Endometrial microvascular endothelial cells (primary cell): ENCODE measurements around the gene ZFP36L2. TPM values are rescaled to one million over a fixed set of nuclear protein-coding genes. Genes with fewer than 3 reads are reported as not detected.
"Not testable (repeated sequence)": the region's sequence is repeated elsewhere in the genome, so short reads cannot be mapped to it uniquely, and the experiment has no call there.

Experiments used
- in situ Hi-C: cut with HindIII; loops from 2 replicates; pipeline ENCODE4 v1.10.0; 2017; ENCODE audit warnings: low sequenced_read_pairs, low pct_unique_long_range_greater_than_20kb; ENCODE audit errors: inconsistent ontology term
- total RNA-seq: library from RNA; depleted of rRNA; stranded (reverse); fragments of >200 nt; gene quantifications from one replicate; pipeline ENCODE4 v1.2.3, GENCODE V29; 2015; ENCODE audit errors: inconsistent ontology term

The ZFP36L2 gene
- total RNA-seq, 1 donor from 2014 or later, result 5.9 TPM

DNA sequence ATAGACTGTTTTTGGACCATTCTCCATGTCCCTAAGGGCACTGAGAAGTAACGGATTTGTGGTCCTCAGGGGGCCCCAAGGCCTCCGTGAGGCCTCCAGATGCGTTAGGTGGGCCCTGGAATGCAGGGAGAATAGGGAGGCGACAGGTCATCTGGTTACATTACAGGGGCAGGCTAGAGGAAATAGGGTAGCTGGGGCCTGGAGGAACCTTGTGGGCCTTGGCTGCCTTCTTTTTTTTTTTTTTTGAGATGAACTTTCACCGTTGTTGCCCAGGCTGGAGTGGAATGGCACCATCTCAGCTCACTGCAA lies 28.9 kb downstream of the ZFP36L2 start:
- in situ Hi-C loops, result no loop called here

DNA sequence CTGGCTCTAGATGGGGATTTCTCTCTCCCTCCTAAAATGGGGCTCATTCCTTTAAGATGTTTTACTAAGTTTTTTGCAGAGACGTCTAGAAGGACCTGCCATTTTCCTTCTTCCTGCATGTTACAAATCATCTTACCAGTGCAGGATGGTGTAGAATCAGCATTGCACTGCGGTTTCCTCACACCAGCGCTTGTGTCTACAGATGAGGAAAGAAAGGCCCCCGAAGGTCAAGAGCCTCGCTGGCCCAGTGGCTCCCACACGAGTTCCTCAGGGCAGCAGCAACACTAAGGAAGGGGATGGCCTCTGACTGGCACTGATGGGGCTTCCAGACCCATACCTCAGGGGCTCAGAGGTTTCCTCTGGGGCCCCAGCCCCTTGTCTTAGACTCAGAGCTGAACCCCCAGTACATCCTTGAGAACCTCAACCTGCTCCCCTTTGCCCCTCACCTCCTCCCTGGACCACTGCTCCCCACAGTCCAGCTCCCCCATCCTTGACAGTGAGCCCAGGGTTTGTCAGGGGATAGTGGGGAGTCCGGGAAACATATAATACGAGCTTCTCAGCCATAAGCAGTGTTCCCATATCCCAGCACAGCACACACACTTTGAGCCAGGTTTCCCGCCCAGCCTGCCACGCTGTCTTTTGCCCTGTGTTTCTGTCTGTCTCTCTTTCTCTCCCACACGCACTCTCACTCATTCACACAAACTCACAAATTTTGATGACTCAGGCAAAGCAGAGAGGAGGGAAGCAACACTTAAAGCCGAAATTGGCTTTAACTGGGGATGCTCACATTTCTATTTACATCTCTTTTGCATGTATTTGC lies 29.4 kb downstream of the ZFP36L2 start:
- in situ Hi-C loops, result no loop called here

DNA sequence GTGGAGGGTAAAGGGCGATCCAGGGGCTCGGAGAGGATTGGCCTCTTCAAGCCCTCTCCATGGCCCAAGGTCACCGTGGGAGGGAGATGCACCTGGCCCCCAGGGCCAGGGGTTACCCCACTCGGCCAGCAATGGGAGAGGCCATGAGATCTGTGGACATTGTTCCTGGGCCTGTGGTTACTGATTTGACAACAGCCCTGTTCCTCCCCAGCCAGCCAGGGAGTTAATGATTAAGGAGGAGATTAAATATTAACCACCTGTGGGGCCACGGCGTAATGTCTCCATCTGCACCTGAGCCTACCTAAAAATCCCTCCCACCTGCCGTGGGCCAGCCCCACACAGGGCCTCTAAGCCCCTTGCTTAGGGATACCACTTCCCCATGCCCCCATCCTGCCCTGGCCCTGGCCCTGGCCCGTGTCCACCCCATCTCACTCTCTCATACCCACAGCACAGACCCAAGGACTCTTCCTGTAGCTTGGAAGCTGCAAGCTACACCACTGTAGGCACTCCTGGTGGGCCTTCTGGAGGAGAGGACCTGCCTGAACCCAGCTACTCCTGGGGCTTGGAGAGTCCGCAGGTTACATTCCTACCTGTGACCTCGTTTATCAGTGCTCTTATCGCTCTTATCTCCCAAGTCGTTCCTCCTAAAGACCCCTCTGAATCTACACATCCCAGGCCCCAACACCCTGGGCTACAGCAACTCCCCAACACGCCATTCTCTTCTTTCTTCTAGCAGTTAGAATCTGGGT lies 32.1 kb downstream of the ZFP36L2 start:
- in situ Hi-C loops, result no loop called here

DNA sequence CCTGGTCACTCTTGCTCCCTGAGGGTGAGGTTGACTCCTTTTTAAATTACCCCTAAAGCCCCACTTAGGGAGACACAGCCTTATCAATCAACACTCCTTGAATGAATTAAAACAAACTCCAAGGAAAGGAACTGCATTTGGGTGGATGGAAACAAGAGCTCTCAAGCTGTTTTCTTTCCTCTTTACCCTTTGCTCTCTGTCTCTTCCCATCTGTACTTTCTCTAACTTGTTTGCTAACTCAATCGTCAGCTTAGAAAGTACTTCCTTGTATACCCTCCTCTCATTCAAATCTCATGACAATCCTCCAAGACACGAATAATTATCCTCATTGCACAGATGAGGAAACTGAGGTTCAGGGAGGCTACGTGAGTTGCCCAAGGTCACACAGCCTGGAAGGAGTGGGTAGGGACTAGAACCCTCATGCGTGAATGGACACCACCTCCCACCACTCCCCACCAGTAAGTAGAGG lies 32.7 kb downstream of the ZFP36L2 start:
- in situ Hi-C loops, result no loop called here

DNA sequence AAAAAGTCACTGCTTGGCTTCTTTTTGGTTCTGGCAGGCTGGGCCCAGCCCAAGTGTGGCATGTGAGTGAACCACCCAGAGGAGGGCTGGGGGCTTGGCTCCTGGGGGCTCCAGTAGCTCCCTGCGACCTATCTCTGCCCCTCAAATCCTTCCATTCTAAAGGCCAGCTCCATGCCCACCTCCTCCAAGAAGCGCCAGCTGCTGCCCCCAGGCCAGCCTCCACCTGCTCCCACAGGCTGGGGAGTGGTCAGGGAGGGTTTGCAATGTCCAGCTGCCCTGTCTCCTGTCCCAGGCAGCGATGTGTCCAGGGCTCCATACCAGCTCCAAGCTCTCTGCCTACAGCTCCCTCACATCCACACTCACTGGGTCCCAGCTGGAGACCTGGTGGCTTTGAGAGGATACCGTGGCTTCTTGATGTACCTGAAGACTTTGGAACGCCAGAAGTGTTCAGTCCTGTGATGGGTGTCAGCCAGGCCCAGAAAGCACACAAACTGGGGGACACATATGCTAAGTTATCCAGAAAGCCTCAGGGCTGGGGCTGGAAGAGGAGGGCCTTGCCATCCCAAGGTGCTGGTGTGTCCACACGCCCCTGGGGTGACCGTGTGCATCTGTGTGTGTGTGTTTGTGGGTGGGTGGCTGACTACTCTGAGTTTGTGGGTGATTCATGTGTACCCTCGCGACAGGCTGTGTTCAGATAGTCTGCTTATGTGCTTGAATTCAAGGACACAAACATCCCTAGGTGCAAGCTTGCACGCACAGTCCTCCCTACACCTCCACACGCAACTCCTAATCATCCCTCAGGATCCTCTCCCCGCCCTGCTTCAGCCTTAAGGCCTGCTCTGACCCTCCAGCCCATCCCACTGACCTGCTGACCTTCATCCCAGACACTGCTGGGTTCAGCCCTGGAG lies 33.4 kb downstream of the ZFP36L2 start:
- in situ Hi-C loops, result no loop called here

DNA sequence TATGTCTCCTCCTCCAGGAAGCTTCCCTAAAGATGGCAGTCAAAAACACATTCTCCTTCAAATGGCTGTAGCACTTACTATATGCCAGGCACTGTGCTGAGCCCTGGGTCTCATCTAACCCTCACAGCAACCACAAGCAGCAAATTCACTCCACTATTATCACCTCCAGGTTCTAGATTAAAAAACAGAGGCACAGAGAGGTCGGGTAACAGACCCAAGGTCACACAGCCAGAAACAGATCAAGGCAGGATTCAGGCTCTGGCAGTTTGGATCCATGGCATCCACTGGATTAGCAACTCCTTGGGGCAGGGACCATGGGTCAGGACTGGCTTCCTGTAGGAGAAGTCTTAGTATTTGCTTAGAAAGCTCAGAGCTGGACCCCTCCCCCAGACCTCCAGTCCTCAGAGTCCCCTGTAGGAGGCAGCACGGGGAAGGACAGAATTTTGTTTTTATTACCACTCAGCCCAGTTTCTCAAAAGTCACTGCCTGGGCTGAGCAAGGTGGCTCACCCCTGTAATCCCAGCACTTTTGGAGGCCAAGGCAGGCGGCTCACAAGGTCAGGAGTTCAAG lies 34.4 kb downstream of the ZFP36L2 start:
- in situ Hi-C loops, result no loop called here

DNA sequence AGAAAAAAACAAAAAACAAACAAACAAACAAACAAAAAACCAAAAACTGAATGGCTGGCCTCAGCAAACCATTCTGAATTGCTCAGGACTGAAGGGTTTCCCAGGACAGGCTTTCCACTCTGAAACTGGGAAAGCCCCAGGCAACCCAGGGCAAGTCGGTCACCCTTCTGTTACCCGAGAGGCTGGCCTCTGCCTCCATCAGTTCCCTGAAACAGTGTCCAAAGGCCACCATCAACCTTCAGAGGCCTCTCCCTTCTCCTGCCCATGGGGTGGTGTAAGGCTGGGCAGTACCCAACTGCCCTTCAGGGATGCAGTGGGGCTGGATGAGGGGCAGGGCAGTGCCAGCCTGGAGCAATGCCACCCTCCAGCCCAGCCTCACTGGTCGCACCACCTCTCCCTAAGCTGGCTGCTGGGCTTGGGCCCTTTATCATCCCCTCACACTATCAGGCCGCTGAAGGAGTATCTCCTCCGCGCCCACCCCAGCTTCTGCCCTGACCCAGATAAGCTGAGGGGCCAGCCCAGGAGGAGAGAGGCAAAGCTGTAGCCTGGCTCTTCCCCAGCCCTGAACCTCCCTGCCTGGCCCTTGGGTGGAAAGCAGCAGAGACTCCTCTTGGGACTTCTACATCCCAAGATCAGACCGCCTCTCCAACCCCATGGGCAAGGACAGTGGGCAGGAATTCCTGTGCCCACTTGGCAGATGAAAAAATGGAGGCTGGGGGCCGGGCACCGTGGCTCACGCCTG lies 35.9 kb downstream of the ZFP36L2 start:
- in situ Hi-C loops, result no loop called here

GRCh38 chr2:43189861-43190260 lies 36.5 kb downstream of the ZFP36L2 start:
- in situ Hi-C loops, result not testable (repeated sequence)

- in situ Hi-C loops, result no loop called here
Measured at GRCh38 chr2:43188561-43189386, 37.6 kb downstream of the ZFP36L2 start.

DNA sequence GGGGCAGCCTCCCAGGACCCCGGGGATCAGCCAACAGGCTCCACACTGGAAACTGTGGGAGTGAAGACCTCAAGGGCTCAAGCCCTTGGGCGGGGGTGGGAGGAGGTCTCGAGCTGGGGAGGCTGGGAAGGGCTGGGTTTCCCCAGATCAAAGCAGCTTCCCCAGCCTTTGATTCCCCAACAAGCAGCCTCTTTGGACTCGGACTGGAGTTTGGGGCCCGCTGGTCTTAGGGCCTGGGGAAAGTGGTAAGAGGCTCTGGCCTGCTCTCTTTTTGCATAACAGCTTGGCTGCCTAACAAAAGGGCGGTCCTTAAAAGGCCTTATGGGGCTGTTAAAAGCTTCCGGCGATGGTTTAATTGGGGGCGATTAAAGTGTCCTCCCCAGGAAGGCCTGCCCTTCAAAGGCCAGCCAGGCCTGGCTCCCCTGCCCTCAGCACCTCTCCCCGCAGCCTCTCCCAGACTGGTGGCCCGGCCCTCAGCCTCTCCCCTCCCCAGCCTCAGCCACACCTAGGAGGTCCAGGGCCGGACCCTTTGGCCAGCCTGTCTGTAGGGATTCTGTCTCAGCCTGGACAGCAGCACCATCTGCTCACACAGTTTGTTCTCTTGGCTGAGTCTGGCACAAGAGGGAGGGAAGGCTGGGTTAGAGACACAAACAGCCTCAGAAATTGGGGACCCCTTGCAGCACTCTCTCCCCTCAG lies 39.6 kb downstream of the ZFP36L2 start:
- in situ Hi-C loops, result no loop called here

- in situ Hi-C loops, result no loop called here
Measured at GRCh38 chr2:43186321-43186678, 40.1 kb downstream of the ZFP36L2 start.

- in situ Hi-C loops, result no loop called here
Measured at GRCh38 chr2:43185146-43185545, 41.3 kb downstream of the ZFP36L2 start.

DNA sequence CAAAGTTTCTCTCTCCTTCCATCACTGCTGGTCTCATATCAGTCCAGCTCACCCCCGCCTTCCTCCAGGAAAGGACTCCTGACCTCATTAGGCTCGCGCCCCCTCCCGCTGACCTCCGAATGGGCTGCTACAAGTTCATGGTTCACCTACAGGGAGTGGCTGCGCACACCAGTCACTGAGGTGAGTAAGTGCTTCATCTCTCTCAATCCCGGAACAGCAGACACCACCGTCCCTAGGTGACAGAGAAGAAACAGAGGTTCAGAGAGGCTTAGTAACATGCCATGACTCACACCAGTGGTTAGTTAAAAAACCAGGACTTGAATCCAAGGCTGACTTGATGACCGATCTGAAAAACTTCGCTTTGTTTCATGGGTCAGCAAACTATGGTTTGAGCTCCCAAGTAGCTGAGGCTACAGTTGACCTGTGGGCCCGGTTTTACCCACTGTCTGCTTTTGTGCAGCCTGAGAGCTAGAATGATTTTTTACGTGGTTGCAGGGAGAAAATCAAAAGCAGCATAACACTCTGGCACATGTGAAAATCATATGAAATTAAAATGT lies 42.0 kb downstream of the ZFP36L2 start:
- in situ Hi-C loops, result no loop called here

DNA sequence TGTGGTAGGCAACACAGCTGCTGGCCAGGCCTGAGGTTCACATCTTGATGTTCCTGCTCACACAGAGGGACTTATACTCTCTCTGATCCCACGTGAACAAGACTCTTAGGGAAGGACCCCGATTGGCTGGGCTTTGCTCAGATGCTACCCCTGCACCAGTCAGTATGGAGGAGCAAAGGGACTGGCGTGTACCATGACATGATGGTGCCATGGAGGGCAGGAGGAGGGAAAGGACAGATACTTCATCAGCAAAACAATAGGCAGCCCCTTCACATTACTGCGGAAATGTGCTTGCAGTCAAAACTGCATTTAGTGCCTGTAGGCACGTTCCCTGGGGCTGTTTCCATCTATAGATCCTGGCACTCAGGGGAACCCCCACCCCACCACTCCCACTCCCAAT lies 42.7 kb downstream of the ZFP36L2 start:
- in situ Hi-C loops, result no loop called here

DNA sequence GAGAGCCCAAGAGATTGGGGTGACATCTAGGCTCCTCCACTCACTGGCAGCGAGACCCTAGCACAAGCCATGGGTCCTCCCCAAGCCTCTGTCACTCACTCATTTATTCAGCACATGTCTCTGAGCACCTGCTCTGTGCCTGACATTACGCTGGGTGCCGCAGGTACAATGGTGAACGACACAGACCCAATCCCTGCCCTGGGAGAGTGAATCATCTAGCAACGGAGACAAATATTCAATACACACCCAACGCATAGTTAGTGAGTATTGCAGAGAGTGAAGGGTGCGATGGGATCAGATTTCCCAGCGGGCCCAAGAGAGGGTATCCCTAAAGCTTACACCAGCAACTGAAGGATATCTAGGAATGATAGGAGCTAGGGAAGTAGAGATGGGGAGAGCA lies 45.5 kb downstream of the ZFP36L2 start:
- in situ Hi-C loops, result no loop called here

GRCh38 chr2:43179942-43180341 lies 46.5 kb downstream of the ZFP36L2 start:
- in situ Hi-C loops, result no loop called here
